ENCODE results near the gene UBE2K.

GRCh38 chr4:39713691-39714090 is 15.8 kb downstream of the UBE2K start:
- no peak for TF ChIP-seq POLR2A (IDR thresholded peaks at IDR 0.05)
- TF ChIP-seq CTCF (IDR thresholded peaks at IDR 0.05) = no peak

Measured in Peyer's patch (tissue), 4 donors.